Activated naive CD4-positive, alpha-beta T cell treated with Interleukin-2 at 50 U/mL for 16 hours (primary cell): ENCODE results near the gene COL19A1.
"Not testable (repeated sequence)": the region's sequence is repeated elsewhere in the genome, so short reads cannot be mapped to it uniquely, and the experiment has no call there.

Experiments used
- DNase-seq: peaks from one replicate; pipeline ENCODE4 v3.0.0-alpha.2; 2020

Gene COL19A1

DNA sequence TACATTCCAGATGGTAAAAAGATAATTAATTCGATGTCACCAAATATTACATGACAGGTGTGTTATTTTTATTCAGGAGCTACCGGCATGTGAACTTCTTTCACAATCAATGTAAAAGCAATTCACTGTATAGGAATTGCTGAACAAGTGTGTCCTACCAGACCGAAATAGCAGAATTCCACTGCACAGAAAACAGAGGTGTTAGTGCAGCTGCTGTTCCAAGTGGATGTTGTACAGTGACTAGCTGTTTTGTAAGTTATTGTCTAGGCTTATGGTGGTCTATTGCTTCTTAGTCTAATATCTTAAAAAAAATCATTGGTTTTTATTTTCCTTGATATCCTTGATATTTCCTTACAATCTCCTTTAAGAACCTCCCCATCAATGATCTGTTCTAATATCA is 107.4 kb downstream of the COL19A1 start:
- DNase-seq = no peak

DNA sequence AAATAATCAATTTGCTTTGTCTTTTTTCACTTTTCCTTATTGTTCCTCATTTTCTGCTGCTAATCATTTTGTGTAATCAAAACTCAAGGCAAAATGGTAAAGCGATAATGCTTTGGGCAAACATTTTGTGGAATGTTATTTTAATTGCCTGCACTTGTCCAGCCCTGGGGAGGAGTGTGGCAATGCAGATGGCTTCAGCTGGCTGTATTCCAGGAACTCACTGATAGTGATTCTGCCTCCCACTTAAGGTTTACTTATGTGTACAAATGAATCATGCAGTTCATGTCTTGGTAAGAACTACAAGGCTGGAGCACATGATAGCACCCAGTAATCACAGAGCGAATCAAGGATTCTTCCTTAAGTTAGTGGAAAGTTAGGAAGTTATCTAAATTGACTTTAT is 107.8 kb downstream of the COL19A1 start:
- no peak for DNase-seq

DNA sequence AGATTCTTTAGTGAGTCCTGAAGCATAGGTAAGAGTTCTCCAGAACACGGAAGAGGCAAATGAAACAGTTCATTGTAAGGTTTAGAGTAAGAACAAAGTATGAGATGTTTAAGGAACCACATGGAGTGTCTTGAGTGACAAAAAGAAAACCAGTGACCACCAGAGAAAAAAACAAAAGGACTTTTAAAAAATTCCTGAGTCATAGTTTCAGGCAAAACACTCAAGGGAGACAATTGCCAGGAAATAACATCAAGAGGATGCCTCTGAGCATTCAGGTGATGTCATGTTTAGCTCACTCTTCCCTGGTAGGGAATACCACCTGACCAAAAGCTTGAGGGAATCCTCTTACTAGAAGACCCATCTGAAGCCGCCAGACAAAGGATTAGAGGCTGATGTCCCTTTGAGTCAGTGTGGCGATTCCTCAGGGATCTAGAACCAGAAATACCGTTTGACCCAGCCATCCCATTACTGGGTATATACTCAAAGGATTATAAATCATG is 110.3 kb downstream of the COL19A1 start:
- no peak for DNase-seq

DNA sequence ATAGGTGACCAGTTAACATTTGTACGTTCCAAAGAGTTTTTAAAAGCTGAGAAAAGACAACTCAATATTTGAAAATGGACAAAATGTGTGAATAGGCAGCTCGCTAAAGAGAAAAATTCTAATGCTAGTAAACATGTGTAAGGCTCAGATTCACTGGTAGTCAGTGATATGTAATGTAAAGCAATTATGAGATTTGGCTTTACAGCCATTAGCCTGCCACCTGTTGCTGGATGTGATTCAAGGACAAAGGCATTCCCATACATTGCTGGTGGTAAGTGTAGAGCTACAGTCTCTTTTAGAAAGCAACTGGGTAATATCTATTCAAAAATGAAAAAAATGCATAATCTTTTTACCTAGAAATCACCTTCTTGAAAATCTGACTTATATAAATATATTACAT is 114.3 kb downstream of the COL19A1 start:
- DNase-seq = no peak

DNA sequence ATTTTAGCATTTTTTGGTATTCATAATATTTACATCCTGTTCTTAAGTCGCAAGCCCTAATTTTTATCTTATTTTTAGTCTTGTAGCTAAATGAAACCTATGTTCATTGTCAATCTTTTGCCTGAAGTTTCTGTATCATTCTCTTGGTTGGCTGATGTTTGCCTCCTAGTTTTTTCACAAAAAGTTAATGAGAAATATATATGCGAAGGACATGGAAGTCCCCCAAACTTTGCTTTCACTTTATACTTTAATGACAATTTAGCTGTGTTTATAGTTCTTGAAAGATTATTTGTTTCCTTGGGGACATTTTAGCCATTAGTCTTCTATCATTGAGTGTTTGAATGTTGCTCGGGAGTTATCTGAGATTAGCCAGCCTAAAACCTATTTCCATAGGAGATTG is 118.2 kb downstream of the COL19A1 start:
- no peak for DNase-seq

DNA sequence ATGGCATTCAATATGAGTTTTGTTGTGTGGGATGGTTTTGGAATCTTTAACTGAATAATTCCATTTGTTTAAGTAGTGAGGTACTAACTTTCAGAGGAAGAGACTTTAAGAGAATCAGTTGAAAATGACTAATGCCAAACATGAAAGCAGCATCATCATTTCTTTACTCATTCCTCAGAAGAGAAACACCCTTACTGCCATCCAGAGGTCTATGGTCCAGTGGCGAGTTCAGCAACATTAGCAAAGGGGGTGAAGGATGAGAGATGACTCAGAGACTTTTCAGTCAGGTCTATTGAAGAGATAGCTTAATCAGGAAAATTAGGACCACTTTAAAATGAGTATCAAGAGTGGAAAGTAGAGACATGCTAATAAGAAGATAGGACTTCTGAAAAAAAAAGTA is 118.8 kb downstream of the COL19A1 start:
- no peak for DNase-seq

DNA sequence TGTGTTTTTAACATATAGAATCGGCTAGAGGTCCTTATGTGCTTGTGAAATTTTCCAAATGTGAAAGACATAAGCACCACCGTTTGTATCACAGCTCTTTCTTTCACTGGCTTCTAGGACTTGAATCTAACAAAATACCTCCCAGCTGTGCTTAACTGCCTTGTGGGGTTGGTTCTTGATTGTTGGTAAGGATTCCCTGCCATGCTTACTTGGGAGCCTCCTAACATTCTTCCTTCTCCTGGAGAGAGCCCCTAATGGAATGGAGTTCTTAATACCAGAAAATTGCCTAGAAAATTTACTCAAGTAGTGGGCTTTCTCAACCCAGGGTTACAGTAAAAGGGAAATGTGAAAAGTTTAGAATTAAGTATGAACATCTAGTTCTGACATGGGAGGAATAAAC is 121.2 kb downstream of the COL19A1 start:
- DNase-seq = no peak

DNA sequence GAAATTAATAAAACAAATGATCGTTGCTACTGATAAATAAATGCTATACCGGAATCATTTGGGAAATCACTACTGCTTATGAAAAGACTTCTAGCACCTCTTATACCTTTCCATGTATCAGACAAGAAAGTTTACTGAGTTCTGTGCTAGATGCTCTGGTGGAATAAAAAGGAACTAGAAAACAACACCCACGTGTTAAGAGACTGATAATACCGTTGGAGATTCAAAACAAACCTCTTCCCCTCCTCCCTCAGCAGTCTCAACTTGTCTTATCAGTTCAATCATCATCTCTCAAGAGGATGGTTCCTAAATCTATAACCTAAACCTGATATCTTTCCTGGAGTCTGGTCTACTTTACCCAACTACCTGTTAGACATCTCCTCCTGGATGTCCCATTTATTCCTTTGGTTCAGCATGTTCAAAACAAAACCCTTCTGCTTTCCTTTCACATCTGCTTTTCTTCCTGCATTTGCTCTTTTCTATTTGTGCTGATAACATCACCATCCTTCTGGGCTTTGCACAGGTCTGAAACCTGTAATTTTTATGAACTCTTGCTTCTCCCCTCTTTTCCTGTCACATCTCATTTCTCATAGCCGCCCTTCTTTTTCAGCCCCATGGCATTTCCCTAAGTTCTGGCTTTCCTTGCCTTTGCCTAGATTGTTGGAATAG is 122.2 kb downstream of the COL19A1 start:
- DNase-seq = no peak

DNA sequence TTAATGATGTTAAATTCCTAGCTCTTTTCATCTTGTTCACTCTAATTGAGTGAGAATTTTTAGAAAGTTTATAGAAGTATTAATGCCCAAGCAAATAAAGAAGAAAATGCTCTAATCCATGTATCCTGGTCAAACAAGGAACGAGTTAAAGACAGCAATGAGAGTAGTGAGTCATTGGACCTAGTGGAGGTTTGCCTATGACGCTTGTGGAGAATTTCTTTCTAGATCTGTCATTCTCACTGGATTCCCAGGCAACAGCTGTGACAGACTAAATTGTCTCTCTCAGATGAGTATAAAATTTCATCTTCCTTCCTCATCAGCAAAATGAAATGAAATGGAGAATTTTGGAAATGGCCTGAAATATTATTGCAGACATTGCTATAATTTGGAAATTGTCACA is 127.9 kb downstream of the COL19A1 start:
- no peak for DNase-seq

DNA sequence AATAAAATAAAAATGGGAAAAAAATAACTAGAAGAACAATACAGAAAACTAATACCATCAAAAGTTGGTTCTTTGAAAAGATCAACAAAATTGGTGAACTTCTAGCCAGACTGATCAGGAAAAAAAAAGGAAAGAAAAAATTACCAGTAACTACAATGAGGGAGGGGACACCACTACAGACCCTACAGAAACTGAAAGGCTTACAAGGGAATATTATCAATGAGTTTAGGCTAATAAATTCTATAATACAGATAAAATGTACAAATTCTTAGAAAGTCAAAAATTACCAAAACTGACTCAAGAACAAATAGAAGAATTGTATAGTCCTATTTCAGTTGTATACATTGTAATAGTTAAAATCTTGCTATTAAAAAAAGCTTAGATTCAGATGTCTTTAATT is 141.8 kb downstream of the COL19A1 start:
- DNase-seq = no peak

DNA sequence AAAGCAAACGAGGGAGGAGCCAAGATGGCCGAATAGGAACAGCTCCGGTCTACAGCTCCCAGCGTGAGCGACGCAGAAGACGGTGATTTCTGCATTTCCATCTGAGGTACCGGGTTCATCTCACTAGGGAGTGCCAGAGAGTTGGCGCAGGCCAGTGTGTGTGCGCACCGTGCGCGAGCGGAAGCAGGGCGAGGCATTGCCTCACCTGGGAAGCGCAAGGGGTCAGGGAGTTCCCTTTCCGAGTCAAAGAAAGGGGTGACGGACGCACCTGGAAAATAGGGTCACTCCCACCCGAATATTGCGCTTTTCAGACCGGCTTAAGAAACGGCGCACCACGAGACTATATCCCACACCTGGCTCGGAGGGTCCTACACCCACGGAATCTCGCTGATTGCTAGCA is 144.0 kb downstream of the COL19A1 start:
- DNase-seq = not testable (repeated sequence)

DNA sequence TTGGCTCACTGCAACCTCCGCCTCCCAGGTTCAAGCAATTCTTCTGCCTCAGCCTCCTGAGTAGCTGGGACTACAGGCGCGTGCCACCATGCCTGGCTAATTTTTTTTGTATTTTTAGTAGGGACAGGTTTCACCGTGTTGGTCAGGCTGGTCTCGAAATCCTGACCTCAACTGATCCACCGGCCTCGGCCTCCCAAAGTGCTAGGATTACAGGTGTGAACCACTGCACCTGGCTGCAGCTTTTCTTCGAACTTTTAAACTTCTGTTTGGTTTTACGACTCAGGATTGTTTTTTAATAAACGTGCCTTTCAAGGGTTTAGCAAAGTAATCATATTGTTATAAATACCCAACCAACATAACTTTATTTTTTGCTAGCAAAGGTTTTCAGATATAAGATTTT is 156.8 kb downstream of the COL19A1 start:
- not testable (repeated sequence) for DNase-seq

DNA sequence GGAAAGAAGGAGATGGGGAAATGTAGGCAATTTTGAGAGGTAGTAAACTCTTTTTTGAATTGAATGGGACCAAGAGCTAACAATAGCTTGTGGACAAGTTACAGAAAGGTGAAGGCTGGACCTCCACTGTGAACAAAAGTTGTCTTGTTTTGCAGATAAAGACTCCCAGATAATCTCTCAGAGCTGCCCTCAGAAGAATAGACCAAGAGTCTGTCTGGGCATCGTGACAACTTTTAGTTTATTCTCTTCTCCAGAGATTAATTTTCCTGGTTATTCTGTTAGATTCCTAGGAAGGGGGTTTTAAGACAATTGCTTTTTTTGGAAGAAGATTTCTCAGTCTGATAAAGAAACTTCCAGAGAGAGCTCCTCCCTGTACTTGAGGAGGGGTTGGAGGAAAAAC is 161.9 kb downstream of the COL19A1 start:
- DNase-seq = no peak

DNA sequence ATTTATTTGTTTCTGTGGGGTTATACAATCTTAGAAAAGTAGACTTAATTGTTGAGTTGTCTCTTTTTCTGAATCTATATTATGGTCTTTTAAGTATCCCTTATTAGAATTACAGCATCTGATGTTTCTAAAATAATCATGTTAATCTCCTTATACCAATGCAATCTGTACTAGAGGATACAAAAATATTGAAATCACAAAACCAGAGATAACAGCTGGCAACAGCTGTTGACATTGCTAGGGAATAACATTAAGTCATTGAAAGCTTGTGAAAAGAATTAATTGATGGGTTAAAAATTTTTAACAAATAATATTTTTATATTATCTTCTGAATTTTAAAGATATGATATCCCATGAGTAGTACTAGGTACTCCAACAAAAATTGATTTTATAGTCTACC is 162.6 kb downstream of the COL19A1 start:
- DNase-seq = no peak

DNA sequence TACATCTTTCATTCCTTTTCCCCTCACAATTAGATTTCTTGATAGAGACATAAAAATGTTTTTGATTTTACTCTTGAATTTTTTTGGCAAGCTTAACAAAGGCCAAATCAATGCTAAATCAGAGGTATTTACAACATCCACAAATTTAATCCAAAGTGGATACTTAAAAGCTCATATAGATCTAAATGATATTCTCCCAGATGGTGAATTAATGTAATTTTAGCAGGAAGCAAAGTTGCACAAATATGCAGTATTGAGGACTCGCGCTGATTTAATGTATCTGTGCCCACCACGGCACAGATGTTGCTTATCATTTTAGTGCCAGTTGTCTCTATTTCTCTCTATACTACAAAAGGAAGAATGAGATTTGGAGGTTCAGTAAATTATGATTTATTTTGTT is 167.4 kb downstream of the COL19A1 start:
- no peak for DNase-seq

DNA sequence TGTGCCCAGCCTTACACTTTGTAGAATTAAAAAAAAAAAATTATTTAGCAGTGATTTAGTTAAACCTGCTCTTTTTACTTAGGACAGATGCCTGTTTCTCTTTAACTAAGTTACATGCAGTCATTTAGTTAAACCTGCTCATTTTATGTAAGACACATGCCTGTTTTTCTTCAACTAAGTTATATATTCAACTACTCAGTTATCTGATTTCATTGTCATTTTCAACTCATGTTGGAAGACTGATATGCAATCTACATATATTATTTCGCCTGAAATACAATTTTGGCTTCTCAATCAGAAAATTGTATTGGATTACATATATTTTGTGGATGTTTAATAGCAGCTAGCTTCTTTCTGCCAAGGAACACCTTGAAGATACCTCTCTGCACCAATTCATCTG is 171.1 kb downstream of the COL19A1 start:
- no peak for DNase-seq

DNA sequence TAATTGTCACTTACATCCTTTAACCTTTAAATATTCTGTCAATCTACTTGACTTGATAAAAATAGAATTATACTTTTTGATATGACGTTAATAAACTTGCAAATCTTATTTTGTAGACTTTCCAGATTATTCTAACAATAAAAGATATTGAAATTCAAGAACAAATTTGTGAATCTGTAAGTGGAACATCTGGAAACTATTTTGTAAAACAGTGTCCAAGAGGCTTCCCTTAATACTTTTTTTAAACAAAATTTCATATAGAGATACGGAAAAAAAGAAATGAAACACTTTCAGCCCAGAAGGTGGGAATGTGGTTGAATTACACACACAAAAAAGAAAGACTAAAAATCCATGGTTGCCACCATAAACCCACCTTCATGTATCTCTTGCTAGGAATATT is 174.4 kb downstream of the COL19A1 start:
- no peak for DNase-seq

DNA sequence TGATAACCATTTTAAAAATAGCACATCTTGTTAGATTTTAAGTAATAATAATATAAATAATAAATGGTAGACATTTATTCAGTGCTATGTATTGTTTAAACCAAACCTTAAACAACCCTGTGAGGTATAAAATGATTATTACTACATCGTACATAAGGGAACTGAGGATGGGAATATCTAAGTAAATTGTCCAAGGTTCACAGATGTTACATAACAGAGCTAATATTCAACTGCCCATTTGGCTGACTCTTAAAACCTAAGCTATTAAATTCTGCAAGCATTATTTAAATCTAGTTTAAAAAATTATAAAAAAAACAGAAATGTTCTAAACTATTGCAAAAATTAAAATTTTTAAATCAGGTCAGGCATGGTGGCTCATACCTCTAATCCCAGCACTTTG is 175.1 kb downstream of the COL19A1 start:
- no peak for DNase-seq

DNA sequence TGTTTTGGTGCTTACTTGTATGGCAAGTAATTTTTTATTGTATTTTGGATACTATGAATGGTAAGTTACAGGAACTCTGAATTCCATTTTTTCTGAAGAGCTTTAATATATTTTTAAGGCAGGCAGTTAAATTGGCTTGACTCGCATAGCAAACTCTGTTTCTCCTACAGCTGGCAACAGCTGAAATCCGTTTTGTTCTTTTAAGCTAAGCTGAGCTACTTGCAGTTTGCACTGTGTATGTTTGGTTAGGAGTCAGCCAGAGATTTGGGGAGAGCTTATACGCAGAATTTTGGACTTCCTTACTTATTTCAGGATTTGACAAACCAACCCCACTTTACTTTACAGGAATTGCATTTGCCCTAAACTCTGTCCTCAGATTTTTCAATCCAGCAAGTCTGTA is 179.1 kb downstream of the COL19A1 start:
- DNase-seq = no peak

DNA sequence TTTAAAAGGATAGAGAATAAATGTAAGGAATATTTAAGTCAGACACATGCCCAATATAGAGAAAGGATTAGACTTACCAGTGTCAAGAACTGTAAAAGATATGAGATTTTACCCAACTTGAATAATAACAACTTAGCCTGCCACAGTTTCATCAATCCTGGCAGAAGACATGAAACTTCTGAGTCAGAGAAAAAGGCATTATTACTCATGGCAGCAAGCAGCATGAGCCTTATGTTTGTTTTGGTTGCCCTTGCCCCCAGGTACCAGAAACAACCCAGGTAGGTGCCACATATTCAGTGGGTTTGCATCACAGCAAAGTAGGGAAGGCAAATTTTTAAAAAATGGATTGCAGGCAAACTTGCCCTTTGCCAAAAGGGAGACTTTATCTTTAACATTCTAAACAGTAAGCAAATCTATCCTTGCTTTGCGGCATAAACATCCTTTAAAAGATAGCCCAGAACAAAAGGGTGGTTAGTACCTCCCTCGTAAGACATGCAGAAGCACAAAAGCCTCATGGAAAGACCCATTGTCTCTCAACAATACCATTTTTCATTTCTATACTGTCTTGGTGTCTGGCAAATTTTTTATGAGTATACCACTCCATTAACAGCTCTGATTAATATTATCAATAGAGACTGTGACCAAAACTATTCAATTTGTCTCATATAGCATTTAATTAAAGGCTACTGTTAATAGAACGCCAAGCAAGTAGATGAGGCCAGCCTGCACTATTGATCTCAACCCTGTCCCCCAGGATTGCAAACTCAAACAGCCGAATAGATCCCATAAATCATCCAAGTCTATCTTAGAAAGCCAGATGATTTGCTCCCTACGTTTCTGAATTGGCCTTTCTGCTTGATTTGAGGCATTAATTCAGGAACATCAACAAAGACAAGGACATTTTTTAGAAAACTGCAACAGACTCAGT is 185.1 kb downstream of the COL19A1 start:
- DNase-seq = no peak

DNA sequence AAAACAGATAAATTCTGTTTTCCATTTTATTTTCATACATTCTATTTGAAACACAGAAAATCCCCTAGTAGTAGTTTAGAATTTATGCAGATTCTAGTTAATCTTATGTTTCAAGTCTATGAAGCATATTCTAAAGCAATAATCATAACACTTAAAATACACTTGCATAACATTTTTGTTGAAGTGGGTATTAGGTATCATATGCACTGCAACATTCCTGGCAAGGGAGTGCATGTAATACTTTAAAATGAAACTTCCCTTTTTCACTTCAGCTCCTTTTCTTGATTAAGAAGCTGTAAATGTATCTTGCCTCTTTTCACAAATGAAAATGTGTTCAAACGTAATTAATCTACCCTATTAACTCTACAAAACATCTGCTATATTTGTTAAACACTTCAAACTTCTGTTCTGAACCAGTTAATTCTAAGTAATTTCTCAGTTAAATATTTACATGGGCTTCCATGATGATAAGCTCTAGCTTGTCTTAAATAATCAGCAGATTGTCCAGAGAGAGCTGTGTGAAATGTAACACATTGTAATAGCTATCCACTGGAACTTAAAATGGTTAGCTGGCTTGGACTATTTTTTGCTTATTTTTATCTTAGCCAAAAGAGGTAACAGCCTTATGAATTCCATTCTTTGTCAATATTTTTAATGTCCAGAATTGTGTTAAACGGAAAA is 192.8 kb downstream of the COL19A1 start:
- no peak for DNase-seq

DNA sequence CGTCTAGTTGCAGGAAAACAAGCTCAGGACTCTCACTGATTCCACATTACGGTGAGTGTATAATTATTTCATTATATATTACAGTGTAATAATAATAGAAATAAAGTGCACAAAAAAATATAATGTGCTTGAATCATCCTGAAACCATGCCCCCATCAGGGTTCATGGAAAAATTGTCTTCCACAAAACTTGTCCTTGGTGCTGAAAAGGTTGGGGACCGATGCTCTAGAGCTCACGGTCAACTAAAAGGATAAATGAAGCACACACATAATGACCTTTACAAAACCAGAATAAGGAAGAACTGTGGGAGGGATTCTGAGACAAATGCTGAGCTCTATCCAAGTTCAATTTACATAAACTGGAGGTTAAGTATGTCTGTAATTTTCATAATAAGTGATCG is 194.3 kb downstream of the COL19A1 start:
- no peak for DNase-seq

DNA sequence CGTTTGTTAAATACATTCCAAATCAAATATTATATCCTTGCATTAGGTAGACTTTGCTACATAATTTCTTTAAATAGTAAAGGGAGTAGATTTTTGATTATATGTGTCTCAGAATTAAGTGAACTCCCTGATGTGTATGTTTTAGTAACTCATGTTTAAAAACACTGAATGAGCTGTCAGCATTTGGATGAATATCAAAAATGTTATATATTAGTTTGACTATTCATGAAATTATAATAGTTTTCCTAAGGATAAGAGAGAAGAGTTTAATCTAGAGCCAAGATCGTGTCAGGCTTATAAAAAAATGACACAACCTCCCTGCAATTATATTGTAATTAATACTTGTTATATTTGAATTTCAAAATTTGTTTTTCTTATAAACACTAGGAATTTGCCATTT is 195.2 kb downstream of the COL19A1 start:
- DNase-seq = no peak

DNA sequence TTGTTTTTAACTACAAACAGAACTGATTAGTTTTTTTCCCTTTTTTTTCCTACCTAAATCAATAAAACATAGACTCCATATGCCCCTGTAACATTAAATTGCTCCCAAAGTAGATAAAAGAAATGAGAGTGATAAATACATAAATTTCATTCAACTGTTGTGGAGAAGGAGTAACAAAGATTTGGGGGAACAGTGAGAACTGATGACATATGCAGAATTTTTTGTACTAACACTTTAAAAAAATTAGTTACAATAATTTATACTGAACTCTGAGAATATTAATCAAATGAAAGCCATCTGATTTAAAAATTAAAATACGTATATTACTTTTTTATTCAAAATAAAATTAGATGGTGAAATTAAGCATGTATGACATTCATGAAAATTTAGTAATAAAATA is 195.7 kb downstream of the COL19A1 start:
- no peak for DNase-seq
